ENCODE results near the gene NFATC2. TPM values are rescaled to one million over a fixed set of nuclear protein-coding genes. Genes with fewer than 3 reads are reported as not detected.

The NFATC2 gene
- total RNA-seq, 2 experiments from 2014 or later: 32.5 to 33.2 TPM

DNA sequence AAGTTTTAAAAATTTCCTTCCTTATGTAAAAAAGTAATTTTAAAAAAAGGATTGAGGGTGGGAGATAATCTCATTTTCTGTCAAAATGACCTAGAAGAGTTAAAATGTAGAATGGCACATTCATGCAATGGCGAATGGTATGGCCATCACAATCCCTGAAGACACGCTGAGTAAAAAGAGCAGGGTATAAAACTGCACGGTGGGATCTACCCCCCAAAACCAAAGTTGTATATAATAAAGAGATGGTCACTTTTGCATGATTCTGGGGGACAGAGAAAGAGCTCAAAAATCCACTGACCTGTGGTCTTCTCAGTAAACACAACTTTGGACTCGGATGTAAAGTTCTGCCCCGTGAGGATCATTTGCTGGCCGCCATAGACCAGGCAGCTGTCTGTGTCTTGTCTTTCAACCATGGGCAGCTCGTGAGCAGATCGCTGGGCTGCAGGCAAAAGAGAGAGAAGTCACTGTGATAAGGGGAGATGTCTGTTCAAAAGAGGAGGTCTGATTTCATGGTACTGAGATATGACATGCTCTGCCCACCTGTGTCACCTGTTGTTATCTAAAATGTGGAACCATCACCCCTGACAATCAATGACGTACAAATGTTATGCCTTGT, 88.2 kb downstream of the NFATC2 start:
- no peaks in the 10 kb centered on the region for H3K27me3 ChIP-seq (ENCODE audit: control insufficient read depth in 1 of 2, insufficient read depth in 2 of 2, low read length in 2 of 2)
- DNase-seq: no peak
- Mint-ChIP-seq H3K4me1 (ENCODE audit: low read depth) (peaks cover 23% of the 10 kb centered on the region), H3K4me3 (no peak overlapping the region), H3K27me3 (no peaks in the 10 kb centered on the region), H3K27ac (no peak overlapping the region), H3K9me3 (no peaks in the 10 kb centered on the region), H3K36me3 (ENCODE audit: low read depth) (peaks cover 79% of the 10 kb centered on the region)
- H3K9me3 ChIP-seq (ENCODE audit: control insufficient read depth in 1 of 2, insufficient read depth in 1 of 2, low read length in 2 of 2): no peaks in the 10 kb centered on the region
- TF ChIP-seq, protein P1, sequence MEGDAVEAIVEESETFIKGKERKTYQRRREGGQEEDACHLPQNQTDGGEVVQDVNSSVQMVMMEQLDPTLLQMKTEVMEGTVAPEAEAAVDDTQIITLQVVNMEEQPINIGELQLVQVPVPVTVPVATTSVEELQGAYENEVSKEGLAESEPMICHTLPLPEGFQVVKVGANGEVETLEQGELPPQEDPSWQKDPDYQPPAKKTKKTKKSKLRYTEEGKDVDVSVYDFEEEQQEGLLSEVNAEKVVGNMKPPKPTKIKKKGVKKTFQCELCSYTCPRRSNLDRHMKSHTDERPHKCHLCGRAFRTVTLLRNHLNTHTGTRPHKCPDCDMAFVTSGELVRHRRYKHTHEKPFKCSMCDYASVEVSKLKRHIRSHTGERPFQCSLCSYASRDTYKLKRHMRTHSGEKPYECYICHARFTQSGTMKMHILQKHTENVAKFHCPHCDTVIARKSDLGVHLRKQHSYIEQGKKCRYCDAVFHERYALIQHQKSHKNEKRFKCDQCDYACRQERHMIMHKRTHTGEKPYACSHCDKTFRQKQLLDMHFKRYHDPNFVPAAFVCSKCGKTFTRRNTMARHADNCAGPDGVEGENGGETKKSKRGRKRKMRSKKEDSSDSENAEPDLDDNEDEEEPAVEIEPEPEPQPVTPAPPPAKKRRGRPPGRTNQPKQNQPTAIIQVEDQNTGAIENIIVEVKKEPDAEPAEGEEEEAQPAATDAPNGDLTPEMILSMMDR (IDR thresholded peaks at IDR 0.05): no peak
- intact Hi-C loops (cut with DNase I, micrococcal nuclease): no loop called here
- POLR2A ChIA-PET: interaction anchor here (0.8 kb wide), 1 partner anchor 50 kb away, joined by 3 read pairs; no protein-coding TSS in a partner anchor
- H3K4me1 ChIP-seq (ENCODE audit: insufficient read depth, low read length): peaks cover 20% of the 10 kb centered on the region
- no peak for ATAC-seq (ENCODE audit: poor library complexity)
- no peak overlapping the region for H3K27ac ChIP-seq (ENCODE audit: low read depth in 1 of 2, low read length in 2 of 2)
- peaks cover 78% of the 10 kb centered on the region for H3K36me3 ChIP-seq (ENCODE audit: insufficient read depth, low read length)
- H3K4me3 ChIP-seq (ENCODE audit: low read length): no peak overlapping the region
- CTCF ChIA-PET: interaction anchor here (1.1 kb wide), 1 partner anchor 60 kb away, joined by 3 read pairs; no protein-coding TSS in a partner anchor

DNA sequence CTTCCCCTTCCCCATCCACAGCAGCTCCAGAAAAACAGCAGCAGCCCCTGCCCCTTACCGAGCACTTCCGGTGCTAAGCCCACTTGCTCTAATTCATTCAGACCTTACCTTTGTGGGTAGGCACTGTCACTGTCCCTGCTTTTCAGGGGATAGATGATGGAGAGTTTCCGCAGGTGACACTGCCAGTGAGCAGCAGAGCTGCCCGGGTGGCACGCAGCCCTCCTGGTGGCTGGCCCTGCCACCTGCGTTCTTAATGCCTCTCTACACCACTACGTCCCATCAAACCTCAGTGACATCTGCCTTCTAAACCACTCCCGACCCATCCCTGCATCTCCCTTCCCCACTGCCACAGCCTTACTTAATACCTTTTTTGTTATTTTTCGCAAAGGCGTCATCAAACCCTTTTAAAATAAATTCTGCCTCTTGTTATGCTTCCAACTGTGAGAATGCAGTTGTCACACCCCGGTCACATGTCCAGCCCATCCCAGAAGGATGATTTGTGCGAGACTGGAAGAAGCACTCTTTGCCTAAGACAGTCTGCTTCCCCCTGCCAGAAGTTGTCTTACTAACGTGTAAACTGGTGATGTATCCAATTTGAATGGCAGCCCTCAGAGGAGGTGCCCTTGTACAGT, 89.7 kb downstream of the NFATC2 start:
- Mint-ChIP-seq H3K9me3 (no peaks in the 10 kb centered on the region), H3K27ac (no peak overlapping the region), H3K27me3 (no peaks in the 10 kb centered on the region), H3K4me1 (ENCODE audit: low read depth) (peaks cover 23% of the 10 kb centered on the region), H3K36me3 (ENCODE audit: low read depth) (peaks cover 87% of the 10 kb centered on the region), H3K4me3 (no peak overlapping the region)
- TF ChIP-seq, protein P1 (IDR thresholded peaks at IDR 0.05): no peak
- intact Hi-C loops (cut with DNase I, micrococcal nuclease): no loop called here
- Histone ChIP-seq H3K27ac (ENCODE audit: low read depth in 1 of 2, low read length in 2 of 2) (no peak overlapping the region), H3K4me3 (ENCODE audit: low read length) (no peak overlapping the region), H3K4me1 (ENCODE audit: insufficient read depth, low read length) (peaks cover 17% of the 10 kb centered on the region), H3K27me3 (ENCODE audit: control insufficient read depth in 1 of 2, insufficient read depth in 2 of 2, low read length in 2 of 2) (no peaks in the 10 kb centered on the region), H3K9me3 (ENCODE audit: control insufficient read depth in 1 of 2, insufficient read depth in 1 of 2, low read length in 2 of 2) (no peaks in the 10 kb centered on the region), H3K36me3 (ENCODE audit: insufficient read depth, low read length) (peaks cover 83% of the 10 kb centered on the region)
- DNase-seq (no peak), ATAC-seq (ENCODE audit: poor library complexity) (no peak)
- POLR2A ChIA-PET: no interaction called here
- CTCF ChIA-PET: no interaction called here

DNA sequence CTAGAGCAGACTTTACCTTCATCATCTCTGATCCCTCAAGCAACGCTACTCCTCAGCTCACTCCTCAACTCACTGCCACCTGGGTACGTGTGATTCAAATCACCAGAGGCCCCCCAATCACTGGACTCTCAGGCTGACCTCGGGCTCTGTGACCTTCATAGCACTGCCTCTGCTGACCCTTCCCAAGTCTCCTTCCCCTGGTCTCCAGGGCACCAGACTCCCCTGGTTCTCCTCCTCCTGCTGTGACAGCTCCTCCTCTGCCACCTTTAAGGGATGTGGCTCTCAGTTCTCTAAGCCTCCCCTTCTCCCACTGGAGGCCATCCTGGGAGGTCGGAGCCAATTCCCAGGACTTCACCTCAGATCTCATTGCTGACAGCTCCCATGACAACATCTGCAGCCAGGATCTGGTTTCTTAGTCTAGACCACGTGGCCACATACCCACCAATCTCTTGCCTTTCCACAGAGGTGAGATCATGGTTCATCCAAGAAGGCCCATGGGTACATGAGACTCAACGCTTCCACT, 90.4 kb downstream of the NFATC2 start:
- peaks cover 10% of the 10 kb centered on the region for H3K4me1 ChIP-seq (ENCODE audit: insufficient read depth, low read length)
- H3K36me3 Mint-ChIP-seq (ENCODE audit: low read depth): peaks cover 91% of the 10 kb centered on the region
- no peak overlapping the region for H3K4me3 Mint-ChIP-seq
- no peaks in the 10 kb centered on the region for H3K27me3 Mint-ChIP-seq
- ChIA-PET POLR2A (no interaction called here), CTCF (no interaction called here)
- no peak overlapping the region for H3K27ac ChIP-seq (ENCODE audit: low read depth in 1 of 2, low read length in 2 of 2)
- intact Hi-C loops (cut with DNase I, micrococcal nuclease): no loop called here
- no peaks in the 10 kb centered on the region for H3K27me3 ChIP-seq (ENCODE audit: control insufficient read depth in 1 of 2, insufficient read depth in 2 of 2, low read length in 2 of 2)
- H3K9me3 ChIP-seq (ENCODE audit: control insufficient read depth in 1 of 2, insufficient read depth in 1 of 2, low read length in 2 of 2): no peaks in the 10 kb centered on the region
- H3K27ac Mint-ChIP-seq: no peak overlapping the region
- H3K36me3 ChIP-seq (ENCODE audit: insufficient read depth, low read length): peaks cover 88% of the 10 kb centered on the region
- peaks cover 25% of the 10 kb centered on the region for H3K4me1 Mint-ChIP-seq (ENCODE audit: low read depth)
- H3K9me3 Mint-ChIP-seq: no peaks in the 10 kb centered on the region
- no peak overlapping the region for H3K4me3 ChIP-seq (ENCODE audit: low read length)
- no peak for ATAC-seq (ENCODE audit: poor library complexity)
- no peak for DNase-seq
- TF ChIP-seq, protein P1 (IDR thresholded peaks at IDR 0.05): no peak
